ENCODE measurements around the gene EVC.

Gene EVC

GRCh38 chr4:5742388-5742787, 31.4 kb downstream of the EVC start:
- DNase-seq (ENCODE audit: insufficient read length) (no peak), FAIRE-seq (no peak)
- TF ChIP-seq POLR2A (IDR thresholded peaks at IDR 0.05; ENCODE audit: low read depth, low read length): no peak
- no peak for TF ChIP-seq POLR2AphosphoS5 (IDR thresholded peaks at IDR 0.05; ENCODE audit: low read depth, low read length)
- no peak for TF ChIP-seq TAF1 (IDR thresholded peaks at IDR 0.05; ENCODE audit: borderline replicate concordance, low read depth, low read length)

GRCh38 chr4:5742968-5743367, 32.0 kb downstream of the EVC start:
- TF ChIP-seq TAF1 (IDR thresholded peaks at IDR 0.05; ENCODE audit: borderline replicate concordance, low read depth, low read length) (no peak), POLR2AphosphoS5 (IDR thresholded peaks at IDR 0.05; ENCODE audit: low read depth, low read length) (no peak), POLR2A (IDR thresholded peaks at IDR 0.05; ENCODE audit: low read depth, low read length) (no peak)
- DNase-seq (ENCODE audit: insufficient read length) (no peak), FAIRE-seq (no peak)

- FAIRE-seq: no peak
Measured at GRCh38 chr4:5746250-5746649, 35.2 kb downstream of the EVC start.

GRCh38 chr4:5746829-5747737, 36.1 kb downstream of the EVC start:
- no peak for DNase-seq (ENCODE audit: insufficient read length)
- FAIRE-seq: no peak

More at GRCh38 chr4:5746250-5746649, 35.2 kb downstream of the EVC start:
- no peak for TF ChIP-seq POLR2AphosphoS5 (IDR thresholded peaks at IDR 0.05; ENCODE audit: low read depth, low read length)
- no peak for TF ChIP-seq POLR2A (IDR thresholded peaks at IDR 0.05; ENCODE audit: low read depth, low read length)
- TF ChIP-seq TAF1 (IDR thresholded peaks at IDR 0.05; ENCODE audit: borderline replicate concordance, low read depth, low read length): no peak
- no peak for DNase-seq (ENCODE audit: insufficient read length)

GRCh38 chr4:5747738-5748375, 36.9 kb downstream of the EVC start:
- FAIRE-seq (no peak), DNase-seq (ENCODE audit: insufficient read length) (no peak)
- TF ChIP-seq POLR2A (IDR thresholded peaks at IDR 0.05; ENCODE audit: low read depth, low read length) (no peak), POLR2AphosphoS5 (IDR thresholded peaks at IDR 0.05; ENCODE audit: low read depth, low read length) (no peak), TAF1 (IDR thresholded peaks at IDR 0.05; ENCODE audit: borderline replicate concordance, low read depth, low read length) (no peak)

More at GRCh38 chr4:5746829-5747737, 36.1 kb downstream of the EVC start:
- no peak for TF ChIP-seq TAF1 (IDR thresholded peaks at IDR 0.05; ENCODE audit: borderline replicate concordance, low read depth, low read length)
- no peak for TF ChIP-seq POLR2A (IDR thresholded peaks at IDR 0.05; ENCODE audit: low read depth, low read length)
- TF ChIP-seq POLR2AphosphoS5 (IDR thresholded peaks at IDR 0.05; ENCODE audit: low read depth, low read length): no peak

- DNase-seq (ENCODE audit: insufficient read length): no peak
- no peak for FAIRE-seq
- TF ChIP-seq POLR2A (IDR thresholded peaks at IDR 0.05; ENCODE audit: low read depth, low read length): no peak
- no peak for TF ChIP-seq POLR2AphosphoS5 (IDR thresholded peaks at IDR 0.05; ENCODE audit: low read depth, low read length)
- no peak for TF ChIP-seq TAF1 (IDR thresholded peaks at IDR 0.05; ENCODE audit: borderline replicate concordance, low read depth, low read length)
Measured at GRCh38 chr4:5749568-5749967, 38.6 kb downstream of the EVC start.

- FAIRE-seq (no peak), DNase-seq (ENCODE audit: insufficient read length) (no peak)
- TF ChIP-seq POLR2A (IDR thresholded peaks at IDR 0.05; ENCODE audit: low read depth, low read length): no peak
- TF ChIP-seq TAF1 (IDR thresholded peaks at IDR 0.05; ENCODE audit: borderline replicate concordance, low read depth, low read length): no peak
- no peak for TF ChIP-seq POLR2AphosphoS5 (IDR thresholded peaks at IDR 0.05; ENCODE audit: low read depth, low read length)
Measured at GRCh38 chr4:5750052-5750945, 39.3 kb downstream of the EVC start.

- FAIRE-seq (no peak), DNase-seq (ENCODE audit: insufficient read length) (no peak)
- TF ChIP-seq TAF1 (IDR thresholded peaks at IDR 0.05; ENCODE audit: borderline replicate concordance, low read depth, low read length) (no peak), POLR2AphosphoS5 (IDR thresholded peaks at IDR 0.05; ENCODE audit: low read depth, low read length) (no peak), POLR2A (IDR thresholded peaks at IDR 0.05; ENCODE audit: low read depth, low read length) (no peak)
Measured at GRCh38 chr4:5750946-5751665, 40.1 kb downstream of the EVC start.

- DNase-seq (ENCODE audit: insufficient read length) (no peak), FAIRE-seq (no peak)
- TF ChIP-seq POLR2AphosphoS5 (IDR thresholded peaks at IDR 0.05; ENCODE audit: low read depth, low read length) (no peak), TAF1 (IDR thresholded peaks at IDR 0.05; ENCODE audit: borderline replicate concordance, low read depth, low read length) (no peak), POLR2A (IDR thresholded peaks at IDR 0.05; ENCODE audit: low read depth, low read length) (no peak)
Measured at GRCh38 chr4:5751666-5752375, 40.8 kb downstream of the EVC start.
